ENCODE measurements around the gene DYNLL2. TPM values are rescaled to one million over a fixed set of nuclear protein-coding genes. Genes with fewer than 3 reads are reported as not detected.
"Not testable (repeated sequence)": the region's sequence is repeated elsewhere in the genome, so short reads cannot be mapped to it uniquely, and the experiment has no call there.

DYNLL2 gene
- total RNA-seq, 2 experiments from 2014 or later = 29.5 to 31.3 TPM

DNA sequence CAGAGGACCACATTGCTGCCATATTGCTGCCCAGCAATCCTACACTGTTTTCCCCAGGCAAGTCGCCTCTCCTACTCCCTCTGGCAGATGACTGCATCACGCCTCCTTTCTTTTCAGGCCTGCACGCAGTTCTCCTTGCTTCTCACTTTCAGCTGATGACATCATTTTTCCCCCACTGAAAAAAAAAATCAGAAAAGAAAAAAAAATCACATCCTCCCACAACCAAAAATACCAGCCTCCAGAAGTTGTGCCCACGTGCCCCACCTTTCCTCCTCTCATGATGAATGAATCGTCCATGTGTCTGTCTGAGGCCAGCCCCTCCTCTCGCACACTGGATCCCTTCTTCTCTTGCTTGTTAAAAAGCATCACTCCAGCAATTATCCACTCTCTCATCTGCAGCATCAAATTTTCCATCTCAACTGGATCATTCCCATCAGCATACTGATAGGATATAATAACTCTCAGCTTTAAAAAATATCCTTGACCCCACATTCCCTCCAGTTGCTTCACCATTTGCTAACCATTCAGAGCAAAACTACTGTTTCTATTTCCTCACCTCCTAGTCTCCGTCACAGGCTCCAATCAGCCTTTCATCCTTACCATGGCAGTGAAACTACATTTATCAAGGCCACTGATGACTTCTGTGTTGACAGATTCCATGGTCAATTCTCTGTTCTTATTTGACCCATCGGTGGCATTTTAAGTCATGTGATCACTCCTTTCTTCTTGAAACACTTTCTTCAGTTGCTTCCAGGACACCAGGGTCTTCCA lies 30.1 kb upstream of the DYNLL2 start:
- no peak overlapping the region for H3K4me3 Mint-ChIP-seq
- no peak overlapping the region for H3K27ac Mint-ChIP-seq
- H3K9me3 Mint-ChIP-seq = no peaks in the 10 kb centered on the region
- ATAC-seq (ENCODE audit: low read depth) = peak; percentile 26
- H3K4me1 Mint-ChIP-seq = peaks cover 2% of the 10 kb centered on the region
- POLR2A ChIA-PET = interaction anchor here (0.5 kb wide), 1 partner anchor 29 kb away, joined by 3 read pairs; no protein-coding TSS in a partner anchor
- H3K36me3 Mint-ChIP-seq = no peaks in the 10 kb centered on the region
- no peak for DNase-seq
- H3K27me3 Mint-ChIP-seq = peaks cover 12% of the 10 kb centered on the region

DNA sequence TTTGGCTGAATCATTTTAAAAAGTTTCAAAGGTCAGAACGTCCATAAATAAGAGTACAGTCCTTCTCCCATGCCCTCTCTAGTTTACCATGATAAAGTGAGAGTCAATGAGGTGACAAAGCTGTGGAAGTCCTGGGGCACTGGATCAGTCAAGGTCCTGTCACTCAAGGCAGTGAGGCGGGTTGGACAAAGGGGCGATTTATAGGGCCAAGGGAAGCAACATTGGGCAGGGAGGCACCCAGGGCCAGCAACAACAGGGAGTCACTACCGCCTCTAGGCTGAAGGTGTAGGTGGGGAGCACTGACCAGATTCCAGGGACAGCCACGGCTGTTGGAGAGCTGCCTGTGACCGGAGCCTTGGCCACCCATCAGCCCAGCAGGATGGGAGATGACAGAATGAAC lies 28.6 kb upstream of the DYNLL2 start:
- no peak for DNase-seq
- Mint-ChIP-seq H3K4me1 (peaks cover 2% of the 10 kb centered on the region), H3K9me3 (no peaks in the 10 kb centered on the region), H3K4me3 (no peak overlapping the region), H3K27ac (no peak overlapping the region), H3K27me3 (peaks cover 15% of the 10 kb centered on the region), H3K36me3 (no peaks in the 10 kb centered on the region)
- POLR2A ChIA-PET = no interaction called here
- no peak for ATAC-seq (ENCODE audit: low read depth)

DNA sequence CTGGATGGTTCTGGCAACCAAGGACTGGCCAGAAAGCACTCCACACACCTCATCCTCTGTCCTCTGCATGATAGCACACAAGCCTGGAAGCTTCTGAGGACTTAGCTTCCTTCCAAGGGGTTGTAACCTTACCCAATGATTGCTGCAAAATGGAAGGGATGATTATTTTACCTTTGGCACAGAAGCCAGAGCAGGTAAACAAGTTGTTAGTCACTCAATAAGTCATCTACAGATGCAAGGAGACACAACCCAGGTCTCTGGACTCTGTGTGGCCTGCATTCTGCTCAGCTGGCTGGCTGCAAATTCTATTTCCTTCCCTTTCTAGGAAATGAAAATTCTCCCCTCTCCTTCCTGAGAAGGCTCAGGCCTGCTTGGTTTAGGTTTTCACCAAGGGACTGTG lies 26.7 kb upstream of the DYNLL2 start:
- no peaks in the 10 kb centered on the region for H3K36me3 Mint-ChIP-seq
- POLR2A ChIA-PET = no interaction called here
- no peak for DNase-seq
- no peak for ATAC-seq (ENCODE audit: low read depth)
- H3K4me3 Mint-ChIP-seq = no peak overlapping the region
- peaks cover 8% of the 10 kb centered on the region for H3K27me3 Mint-ChIP-seq
- no peak overlapping the region for H3K27ac Mint-ChIP-seq
- H3K4me1 Mint-ChIP-seq = peaks cover 2% of the 10 kb centered on the region
- no peaks in the 10 kb centered on the region for H3K9me3 Mint-ChIP-seq

GRCh38 chr17:58059141-58059540 lies 24.1 kb upstream of the DYNLL2 start:
- H3K27ac Mint-ChIP-seq = no peak overlapping the region
- ATAC-seq (ENCODE audit: low read depth) (no peak), DNase-seq (no peak)
- POLR2A ChIA-PET = interaction anchor here (0.6 kb wide), 1 partner anchor 35 kb away, joined by 3 read pairs; no protein-coding TSS in a partner anchor
- peaks cover 6% of the 10 kb centered on the region for H3K27me3 Mint-ChIP-seq
- no peak overlapping the region for H3K4me3 Mint-ChIP-seq
- no peaks in the 10 kb centered on the region for H3K9me3 Mint-ChIP-seq
- peaks cover 1% of the 10 kb centered on the region for H3K4me1 Mint-ChIP-seq
- H3K36me3 Mint-ChIP-seq = no peaks in the 10 kb centered on the region

GRCh38 chr17:58060596-58061191 lies 22.5 kb upstream of the DYNLL2 start:
- no peaks in the 10 kb centered on the region for H3K36me3 Mint-ChIP-seq
- no peak overlapping the region for H3K4me3 Mint-ChIP-seq
- no peaks in the 10 kb centered on the region for H3K9me3 Mint-ChIP-seq
- no peak overlapping the region for H3K27ac Mint-ChIP-seq
- peaks cover 1% of the 10 kb centered on the region for H3K4me1 Mint-ChIP-seq
- ATAC-seq (ENCODE audit: low read depth) (no peak), DNase-seq (no peak)
- POLR2A ChIA-PET = no interaction called here
- H3K27me3 Mint-ChIP-seq = peaks cover 6% of the 10 kb centered on the region

DNA sequence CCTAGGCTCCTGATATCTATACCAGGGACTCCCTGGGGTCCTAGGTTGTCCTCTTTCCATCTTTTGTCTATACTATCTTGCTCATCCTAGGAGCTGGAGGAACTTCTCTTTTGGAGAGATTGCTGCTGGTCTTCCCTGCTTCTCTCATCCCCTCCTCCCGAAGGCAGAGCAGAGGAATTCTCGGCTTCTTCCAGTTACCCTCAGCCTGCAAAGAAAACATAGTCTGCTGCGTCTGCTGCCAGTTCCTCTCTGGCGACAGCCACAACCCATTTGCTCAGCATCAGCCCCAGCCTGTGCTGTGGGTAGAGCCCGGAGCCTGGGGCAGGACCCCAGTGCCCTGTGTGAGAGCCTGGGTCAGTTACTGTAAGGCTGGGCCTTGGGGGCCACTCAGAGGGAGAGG lies 21.5 kb upstream of the DYNLL2 start:
- H3K27ac Mint-ChIP-seq = no peak overlapping the region
- H3K27me3 Mint-ChIP-seq = peaks cover 6% of the 10 kb centered on the region
- DNase-seq = no peak
- no peaks in the 10 kb centered on the region for H3K36me3 Mint-ChIP-seq
- ATAC-seq (ENCODE audit: low read depth) = no peak
- no peak overlapping the region for H3K4me3 Mint-ChIP-seq
- POLR2A ChIA-PET = no interaction called here
- no peaks in the 10 kb centered on the region for H3K9me3 Mint-ChIP-seq
- peaks cover under 1% of the 10 kb centered on the region for H3K4me1 Mint-ChIP-seq

DNA sequence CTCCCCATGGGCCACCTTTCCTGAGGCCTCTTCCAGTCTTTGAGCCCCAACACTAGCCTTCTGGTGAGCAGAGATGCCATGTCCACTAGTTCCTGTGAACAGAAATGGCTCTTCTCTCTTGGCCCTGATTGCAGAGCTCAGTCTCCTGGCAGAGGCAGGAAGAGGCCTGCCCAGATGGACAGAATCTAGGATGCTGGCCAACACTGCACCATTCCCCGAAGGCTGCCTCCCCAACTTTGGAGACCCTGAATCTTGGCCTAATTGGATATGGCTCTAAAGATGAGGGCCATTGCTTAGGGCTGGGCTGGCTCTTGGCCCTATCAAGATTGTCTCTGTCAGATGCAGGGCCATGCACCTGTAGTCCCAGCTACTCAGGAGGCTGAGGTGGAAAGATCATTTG lies 18.0 kb upstream of the DYNLL2 start:
- no peak for DNase-seq
- peaks cover 9% of the 10 kb centered on the region for H3K27me3 Mint-ChIP-seq
- no peaks in the 10 kb centered on the region for H3K9me3 Mint-ChIP-seq
- ATAC-seq (ENCODE audit: low read depth) = no peak
- POLR2A ChIA-PET = no interaction called here
- H3K27ac Mint-ChIP-seq = no peak overlapping the region
- no peak overlapping the region for H3K4me3 Mint-ChIP-seq
- no peaks in the 10 kb centered on the region for H3K4me1 Mint-ChIP-seq
- H3K36me3 Mint-ChIP-seq = no peaks in the 10 kb centered on the region

DNA sequence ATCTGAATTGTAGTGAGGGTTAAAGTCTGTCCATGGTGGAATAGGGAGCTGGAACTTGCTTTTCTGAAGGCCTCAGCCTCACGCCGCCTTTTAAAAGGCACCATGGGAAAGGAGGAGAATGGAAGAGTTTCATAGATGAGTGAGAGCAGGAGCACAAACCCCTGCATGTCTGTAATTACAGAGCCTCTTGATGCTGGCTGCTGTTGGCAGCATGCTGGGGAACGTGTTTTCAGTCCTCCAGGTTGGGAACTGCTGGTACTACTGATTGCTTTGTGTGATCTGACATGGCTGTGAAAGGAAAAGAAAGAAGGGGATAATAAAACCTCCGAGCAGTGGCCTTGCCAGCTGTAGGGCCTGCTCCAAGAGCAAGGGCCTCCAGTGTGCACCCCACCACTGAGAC lies 16.8 kb upstream of the DYNLL2 start:
- Mint-ChIP-seq H3K27ac (no peak overlapping the region), H3K36me3 (no peaks in the 10 kb centered on the region), H3K27me3 (peaks cover 20% of the 10 kb centered on the region), H3K4me3 (no peak overlapping the region), H3K9me3 (no peaks in the 10 kb centered on the region), H3K4me1 (no peaks in the 10 kb centered on the region)
- DNase-seq (no peak), ATAC-seq (ENCODE audit: low read depth) (no peak)
- POLR2A ChIA-PET = no interaction called here

DNA sequence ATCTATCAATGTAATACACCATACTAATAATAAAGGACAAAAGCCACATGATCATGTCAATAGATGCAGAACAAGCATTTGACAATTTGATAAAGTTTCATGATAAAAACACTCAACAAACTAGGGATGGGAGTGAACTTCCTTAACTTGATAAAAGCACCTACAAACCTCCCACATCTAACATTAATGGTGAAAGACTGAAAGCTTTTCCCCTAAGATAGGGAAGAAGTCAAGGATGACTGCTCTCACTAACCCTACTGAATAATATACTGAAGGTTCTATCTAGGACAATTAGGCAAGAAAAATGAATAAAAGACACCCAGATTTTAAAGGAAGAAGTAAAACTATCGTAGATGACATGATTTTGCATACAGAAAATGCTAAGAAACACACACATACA lies 10.4 kb upstream of the DYNLL2 start:
- no peak for DNase-seq
- Mint-ChIP-seq H3K27ac (no peak overlapping the region), H3K4me3 (no peak overlapping the region), H3K36me3 (no peaks in the 10 kb centered on the region), H3K27me3 (peaks cover 46% of the 10 kb centered on the region), H3K4me1 (no peaks in the 10 kb centered on the region), H3K9me3 (no peaks in the 10 kb centered on the region)
- ATAC-seq (ENCODE audit: low read depth) = no peak
- POLR2A ChIA-PET = no interaction called here

DNA sequence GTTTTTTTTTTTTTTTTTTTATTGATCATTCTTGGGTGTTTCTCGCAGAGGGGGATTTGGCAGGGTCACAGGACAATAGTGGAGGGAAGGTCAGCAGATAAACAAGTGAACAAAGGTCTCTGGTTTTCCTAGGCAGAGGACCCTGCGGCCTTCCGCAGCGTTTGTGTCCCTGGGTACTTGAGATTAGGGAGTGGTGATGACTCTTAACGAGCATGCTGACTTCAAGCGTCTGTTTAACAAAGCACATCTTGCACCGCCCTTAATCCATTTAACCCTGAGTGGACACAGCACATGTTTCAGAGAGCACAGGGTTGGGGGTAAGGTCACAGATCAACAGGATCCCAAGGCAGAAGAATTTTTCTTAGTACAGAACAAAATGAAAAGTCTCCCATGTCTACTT lies 10.0 kb upstream of the DYNLL2 start:
- H3K36me3 Mint-ChIP-seq; POLR2A ChIA-PET; H3K4me3 Mint-ChIP-seq; ATAC-seq (ENCODE audit: low read depth); H3K9me3 Mint-ChIP-seq; H3K4me1 Mint-ChIP-seq; DNase-seq; H3K27ac Mint-ChIP-seq: not testable (repeated sequence)
- peaks cover 50% of the 10 kb centered on the region for H3K27me3 Mint-ChIP-seq

DNA sequence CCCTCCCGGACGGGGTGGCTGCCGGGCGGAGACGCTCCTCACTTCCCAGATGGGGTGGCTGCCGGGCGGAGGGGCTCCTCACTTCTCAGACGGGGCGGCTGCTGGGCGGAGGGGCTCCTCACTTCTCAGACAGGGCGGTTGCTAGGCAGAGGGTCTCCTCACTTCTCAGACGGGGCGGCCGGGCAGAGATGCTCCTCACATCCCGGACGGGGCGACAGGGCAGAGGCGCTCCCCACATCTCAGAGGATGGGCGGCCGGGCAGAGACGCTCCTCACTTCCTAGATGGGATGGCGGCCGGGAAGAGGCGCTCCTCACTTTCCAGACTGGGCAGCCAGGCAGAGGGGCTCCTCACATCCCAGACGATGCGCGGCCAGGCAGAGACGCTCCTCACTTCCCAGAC lies 8.8 kb upstream of the DYNLL2 start:
- POLR2A ChIA-PET; H3K36me3 Mint-ChIP-seq; H3K9me3 Mint-ChIP-seq; H3K4me3 Mint-ChIP-seq; ATAC-seq (ENCODE audit: low read depth); H3K27ac Mint-ChIP-seq; DNase-seq; H3K4me1 Mint-ChIP-seq: not testable (repeated sequence)
- H3K27me3 Mint-ChIP-seq = peaks cover 58% of the 10 kb centered on the region

DNA sequence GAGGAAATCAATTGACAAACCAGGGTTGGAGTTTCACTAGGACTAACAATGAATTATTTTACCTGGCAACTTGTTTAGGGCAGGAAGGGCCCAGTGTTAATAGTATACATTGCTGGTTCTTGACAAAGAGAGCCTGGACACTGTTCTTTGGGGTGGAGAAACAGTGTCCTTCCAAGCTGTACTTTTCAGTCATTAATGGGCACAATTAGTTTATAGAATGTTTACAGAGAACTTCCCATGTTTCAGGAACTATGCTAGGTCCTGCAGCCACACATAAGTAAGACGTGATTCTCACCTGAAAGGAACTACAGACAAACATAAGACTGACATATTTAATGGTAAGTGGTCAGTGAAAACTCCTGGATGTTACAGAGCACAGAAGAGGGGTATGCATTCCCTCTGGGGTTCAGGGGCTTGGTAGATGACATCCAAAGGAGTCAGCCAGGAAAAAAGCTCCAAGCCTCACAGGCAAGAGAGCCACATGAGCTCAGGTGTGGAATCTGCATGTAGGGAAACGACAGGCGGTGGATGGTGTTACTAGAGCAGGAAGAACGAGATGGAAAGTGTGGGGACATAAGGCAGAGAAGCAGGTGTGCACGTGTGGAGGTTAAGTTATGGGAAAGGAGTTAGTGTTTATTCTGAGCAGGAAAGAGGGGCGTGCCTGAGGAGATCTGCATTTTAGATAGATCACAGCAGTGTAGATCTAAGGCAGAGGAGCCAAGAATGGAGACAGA lies 3.8 kb upstream of the DYNLL2 start:
- no peak for ATAC-seq (ENCODE audit: low read depth)
- Mint-ChIP-seq H3K9me3 (no peaks in the 10 kb centered on the region), H3K27ac (no peak overlapping the region), H3K27me3 (peaks cover 48% of the 10 kb centered on the region), H3K36me3 (peaks cover 2% of the 10 kb centered on the region), H3K4me1 (no peaks in the 10 kb centered on the region), H3K4me3 (no peak overlapping the region)
- no peak for DNase-seq
- POLR2A ChIA-PET = interaction anchor here (0.6 kb wide), 1 partner anchor 234 kb away, joined by 6 read pairs; no protein-coding TSS in a partner anchor

DNA sequence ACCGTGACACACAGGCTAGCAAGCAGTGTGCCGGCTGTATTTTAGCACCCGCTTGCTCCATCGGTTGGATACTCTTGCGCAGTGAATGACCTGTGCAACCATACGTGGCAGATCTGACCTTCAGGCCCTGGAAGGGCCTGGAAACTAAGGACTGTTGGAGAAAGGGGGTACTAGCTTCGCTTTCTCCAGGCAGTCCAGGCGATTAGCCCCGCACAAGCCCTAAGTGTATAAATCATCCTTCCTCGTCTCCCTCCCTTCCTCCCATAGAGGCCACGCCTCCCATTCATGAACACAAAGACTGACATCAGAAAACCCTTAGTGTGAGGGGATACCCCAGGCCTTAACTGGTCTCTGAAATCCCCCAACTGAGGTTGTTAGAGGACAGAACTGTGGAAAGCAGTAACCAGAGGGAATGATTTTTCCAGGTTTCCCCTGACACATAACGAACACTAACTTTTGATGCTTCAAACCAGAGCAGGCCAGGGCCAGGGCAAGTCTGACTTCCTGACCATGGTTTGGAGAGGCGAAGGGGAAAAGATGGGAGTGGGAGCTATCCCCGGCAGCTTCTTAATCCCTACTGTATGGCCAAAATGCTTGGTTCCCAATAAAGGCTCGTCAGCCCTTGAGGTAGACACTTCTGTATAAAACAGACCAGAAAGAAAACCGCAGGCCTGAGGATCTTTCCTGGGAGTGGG lies 1.4 kb upstream of the DYNLL2 start:
- H3K27me3 Mint-ChIP-seq = peaks cover 33% of the 10 kb centered on the region
- peaks cover 4% of the 10 kb centered on the region for H3K36me3 Mint-ChIP-seq
- H3K27ac Mint-ChIP-seq = no peak overlapping the region
- peaks cover 21% of the 10 kb centered on the region for H3K4me1 Mint-ChIP-seq
- no peak for ATAC-seq (ENCODE audit: low read depth)
- H3K9me3 Mint-ChIP-seq = no peaks in the 10 kb centered on the region
- POLR2A ChIA-PET = interaction anchor here (1.0 to 1.3 kb wide), 2 partner anchors 93 to 251 kb away, joined by 3 read pairs; partner anchors contain the start of gene VEZF1
- DNase-seq = no peak
- no peak overlapping the region for H3K4me3 Mint-ChIP-seq

All from activated naive CD8-positive, alpha-beta T cell treated with anti-CD3 and anti-CD28 coated beads, Interleukin-2, amount 10 ng/mL, durations not matched to agents 7 days and 5 days (primary cell).